BLaER1 treated with 17β-estradiol and CSF1 and Interleukin-3, amounts not matched to agents 10 nM and 100 nM (cell line): ENCODE data around the gene EPHB4.
"Not testable (repeated sequence)": the region's sequence is repeated elsewhere in the genome, so short reads cannot be mapped to it uniquely, and the experiment has no call there.

Experiments used
- H3K27ac ChIP-seq, 11 experiments: shearing (Covaris generic); formaldehyde crosslinking; 2 replicates each; pipeline ENCODE4 v1.8.1; 2022
- H3K27me3 ChIP-seq, 11 experiments: shearing (Covaris generic); formaldehyde crosslinking; 2 replicates each; pipeline ENCODE4 v1.8.1; 2022
- H3K36me3 ChIP-seq, 11 experiments: shearing (Covaris generic); formaldehyde crosslinking; 2 replicates each; pipeline ENCODE4 v1.8.1; 2022
- H3K4me1 ChIP-seq, 10 experiments: shearing (Covaris generic); formaldehyde crosslinking; 2 replicates each; pipeline ENCODE4 v1.8.1; 2022
- H3K4me2 ChIP-seq, 11 experiments: shearing (Covaris generic); formaldehyde crosslinking; 2 replicates each; pipeline ENCODE4 v1.8.1; 2022
- H3K4me3 ChIP-seq, 10 experiments: shearing (Covaris generic); formaldehyde crosslinking; 2 replicates each; pipeline ENCODE4 v1.8.1; 2022
- H3K9ac ChIP-seq, 11 experiments: shearing (Covaris generic); formaldehyde crosslinking; 2 replicates each; pipeline ENCODE4 v1.8.1; 2022
- H3K9me3 ChIP-seq, 11 experiments: shearing (Covaris generic); formaldehyde crosslinking; replicated peaks in 1 of 11; 2 replicates each; pipeline ENCODE4 v1.8.1; 2022
- H4K20me1 ChIP-seq, 11 experiments: shearing (Covaris generic); formaldehyde crosslinking; 2 replicates each; pipeline ENCODE4 v1.8.1; 2022
- Cebpa-rat ChIP-seq, 11 experiments: shearing (Covaris generic); IDR thresholded peaks; 2 replicates each; pipeline ENCODE4 v1.8.1; 2022

The EPHB4 gene

DNA sequence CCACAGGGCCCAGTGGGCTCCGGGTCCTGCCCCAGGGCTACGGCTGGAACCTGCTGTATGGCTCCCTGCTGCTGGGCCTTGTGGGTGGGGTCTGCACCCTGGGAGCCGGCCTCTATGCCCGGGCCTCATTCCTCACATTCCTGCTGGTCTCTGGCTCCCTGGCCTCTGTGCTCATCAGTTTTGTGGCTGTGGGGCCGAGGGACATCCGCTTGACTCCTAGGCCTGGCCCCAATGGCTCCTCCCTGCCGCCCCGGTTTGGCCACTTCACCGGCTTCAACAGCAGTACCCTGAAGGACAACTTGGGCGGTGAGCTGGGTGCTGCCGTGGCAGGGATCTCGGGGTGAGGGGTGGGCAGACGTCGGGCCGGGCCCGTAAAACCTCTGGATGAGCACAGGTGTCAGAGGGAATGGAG, 29.6 kb upstream of the EPHB4 start:
- peaks cover 24 to 48% (median 36%) of the 10 kb centered on the region in 10 experiments for H3K4me1 ChIP-seq
- H3K27me3 ChIP-seq = no peaks in the 10 kb centered on the region
- peak overlapping the region in 6 of 11 experiments; percentile 0 to 38 (median 22); a peak in 4 of 22 replicates for H3K9ac ChIP-seq
- peaks cover 34 to 81% (median 72%) of the 10 kb centered on the region in 11 experiments for H3K36me3 ChIP-seq
- H3K4me2 ChIP-seq = 0 out of 22 replicates have a peak overlapping the region, but pooled peaks of 1 of the 11 experiments have one; percentile 6
- H3K9me3 ChIP-seq = no peaks in the 10 kb centered on the region
- H3K4me3 ChIP-seq = no peak overlapping the region
- no peak overlapping the region for H3K27ac ChIP-seq
- peaks cover 52 to 91% (median 87%) of the 10 kb centered on the region in 11 experiments for H4K20me1 ChIP-seq
- no peak for TF ChIP-seq Cebpa-rat (IDR thresholded peaks at IDR 0.05)

DNA sequence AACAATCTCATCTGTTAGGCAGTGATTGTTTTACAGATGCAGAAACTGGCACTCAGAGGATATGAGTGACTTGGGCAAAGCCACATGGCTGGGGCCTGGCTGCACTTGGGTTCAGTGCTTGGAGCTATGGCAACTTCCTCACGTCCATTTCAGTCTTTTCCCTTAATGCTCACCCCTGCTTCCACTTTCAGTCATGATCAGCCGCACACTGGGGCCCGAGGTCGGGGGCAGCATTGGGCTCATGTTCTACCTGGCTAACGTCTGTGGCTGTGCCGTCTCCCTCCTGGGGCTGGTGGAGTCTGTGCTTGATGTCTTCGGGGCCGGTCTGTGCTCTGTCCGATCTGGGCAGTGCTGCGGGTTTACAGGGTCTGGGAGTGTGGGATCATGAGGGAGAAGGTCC, 28.2 kb upstream of the EPHB4 start:
- H3K9ac ChIP-seq = peak overlapping the region in 7 of 11 experiments; percentile 10 to 84 (median 31); a peak in 4 of 22 replicates
- peaks cover 52 to 78% (median 74%) of the 10 kb centered on the region in 11 experiments for H4K20me1 ChIP-seq
- no peak for TF ChIP-seq Cebpa-rat (IDR thresholded peaks at IDR 0.05)
- H3K9me3 ChIP-seq = no peaks in the 10 kb centered on the region
- no peak overlapping the region for H3K4me3 ChIP-seq
- H3K36me3 ChIP-seq = peaks cover 20 to 67% (median 59%) of the 10 kb centered on the region in 11 experiments
- H3K27me3 ChIP-seq = no peaks in the 10 kb centered on the region
- H3K4me2 ChIP-seq = peak overlapping the region in 8 of 11 experiments; percentile 35 to 100 (median 96); a peak in 13 of 22 replicates
- H3K4me1 ChIP-seq = peaks cover 16 to 39% (median 37%) of the 10 kb centered on the region in 10 experiments
- no peak overlapping the region for H3K27ac ChIP-seq

DNA sequence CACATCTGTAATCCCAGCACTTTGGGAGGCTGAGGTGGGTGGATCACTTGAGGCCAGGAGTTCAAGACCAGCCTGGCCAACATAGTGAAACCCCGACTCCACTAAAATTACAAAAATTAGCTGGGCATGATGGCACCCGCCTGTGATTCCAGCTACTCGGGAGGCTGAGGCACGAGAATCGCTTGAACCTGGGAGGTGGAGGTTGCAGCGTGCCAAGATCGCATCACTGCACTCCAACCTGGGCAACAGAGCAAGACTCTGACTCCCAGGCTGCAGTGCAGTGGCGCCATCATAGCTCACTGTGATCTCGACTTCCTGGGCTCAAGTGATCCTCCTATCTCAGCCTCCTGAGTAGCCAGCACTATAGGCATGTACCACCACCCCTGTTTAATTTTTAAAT, 27.6 kb upstream of the EPHB4 start:
- peaks cover 49 to 72% (median 68%) of the 10 kb centered on the region in 11 experiments for H4K20me1 ChIP-seq
- H3K9ac ChIP-seq = peak overlapping the region in 7 of 11 experiments; percentile 10 to 84 (median 50); a peak in 7 of 22 replicates
- not testable (repeated sequence) for H3K9me3 ChIP-seq, H3K27me3 ChIP-seq, H3K4me3 ChIP-seq, H3K27ac ChIP-seq
- H3K36me3 ChIP-seq = peaks cover 14 to 61% (median 52%) of the 10 kb centered on the region in 11 experiments
- peak overlapping the region in 9 of 11 experiments; percentile 35 to 100 (median 97); a peak in 15 of 22 replicates for H3K4me2 ChIP-seq
- H3K4me1 ChIP-seq = peaks cover 15 to 37% (median 33%) of the 10 kb centered on the region in 10 experiments

DNA sequence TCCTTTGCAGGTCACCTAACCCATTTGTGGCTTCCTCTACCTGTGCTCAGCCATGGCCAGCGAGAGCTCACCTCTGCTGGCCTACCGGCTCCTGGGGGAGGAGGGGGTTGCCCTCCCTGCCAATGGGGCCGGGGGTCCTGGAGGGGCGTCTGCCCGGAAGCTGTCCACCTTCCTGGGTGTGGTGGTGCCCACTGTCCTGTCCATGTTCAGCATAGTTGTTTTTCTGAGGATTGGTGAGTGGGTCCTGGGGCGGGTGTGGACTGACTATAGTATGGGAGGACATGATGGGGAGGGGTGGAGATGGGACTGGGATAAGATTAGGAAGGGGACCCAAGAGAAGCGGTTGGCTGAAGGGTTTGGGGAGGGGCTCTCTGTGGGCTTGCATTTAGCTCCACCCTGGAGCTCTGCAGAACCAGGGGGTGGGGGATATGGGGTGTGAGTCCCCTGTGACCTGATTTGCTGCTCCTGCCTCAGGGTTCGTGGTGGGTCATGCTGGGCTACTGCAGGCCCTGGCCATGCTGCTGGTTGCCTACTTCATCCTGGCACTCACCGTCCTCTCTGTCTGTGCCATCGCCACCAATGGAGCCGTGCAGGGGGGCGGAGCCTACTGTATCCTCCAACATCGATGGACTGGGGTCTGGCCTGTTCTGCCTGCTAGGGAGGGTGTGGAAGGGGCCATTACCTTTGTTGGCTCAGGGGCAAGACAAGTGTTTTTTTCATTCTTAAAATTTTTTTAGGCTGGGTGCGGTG, 27.0 kb upstream of the EPHB4 start:
- no peak for TF ChIP-seq Cebpa-rat (IDR thresholded peaks at IDR 0.05)
- Histone ChIP-seq H3K4me1 (peaks cover 15 to 42% (median 34%) of the 10 kb centered on the region in 10 experiments), H4K20me1 (peaks cover 43 to 66% (median 62%) of the 10 kb centered on the region in 11 experiments), H3K4me3 (peak overlapping the region; percentile 68 to 95 (median 83); a peak in 19 of 20 replicates), H3K36me3 (peaks cover 14 to 55% (median 47%) of the 10 kb centered on the region in 11 experiments; a peak in 21 of 22 replicates), H3K9me3 (no peaks in the 10 kb centered on the region), H3K4me2 (peak overlapping the region; percentile 85 to 100 (median 97)), H3K27me3 (no peaks in the 10 kb centered on the region), H3K9ac (peak overlapping the region; percentile 57 to 86 (median 82); a peak in 20 of 22 replicates), H3K27ac (peak overlapping the region in 7 of 11 experiments; percentile 10 to 86 (median 33); a peak in 6 of 22 replicates)

DNA sequence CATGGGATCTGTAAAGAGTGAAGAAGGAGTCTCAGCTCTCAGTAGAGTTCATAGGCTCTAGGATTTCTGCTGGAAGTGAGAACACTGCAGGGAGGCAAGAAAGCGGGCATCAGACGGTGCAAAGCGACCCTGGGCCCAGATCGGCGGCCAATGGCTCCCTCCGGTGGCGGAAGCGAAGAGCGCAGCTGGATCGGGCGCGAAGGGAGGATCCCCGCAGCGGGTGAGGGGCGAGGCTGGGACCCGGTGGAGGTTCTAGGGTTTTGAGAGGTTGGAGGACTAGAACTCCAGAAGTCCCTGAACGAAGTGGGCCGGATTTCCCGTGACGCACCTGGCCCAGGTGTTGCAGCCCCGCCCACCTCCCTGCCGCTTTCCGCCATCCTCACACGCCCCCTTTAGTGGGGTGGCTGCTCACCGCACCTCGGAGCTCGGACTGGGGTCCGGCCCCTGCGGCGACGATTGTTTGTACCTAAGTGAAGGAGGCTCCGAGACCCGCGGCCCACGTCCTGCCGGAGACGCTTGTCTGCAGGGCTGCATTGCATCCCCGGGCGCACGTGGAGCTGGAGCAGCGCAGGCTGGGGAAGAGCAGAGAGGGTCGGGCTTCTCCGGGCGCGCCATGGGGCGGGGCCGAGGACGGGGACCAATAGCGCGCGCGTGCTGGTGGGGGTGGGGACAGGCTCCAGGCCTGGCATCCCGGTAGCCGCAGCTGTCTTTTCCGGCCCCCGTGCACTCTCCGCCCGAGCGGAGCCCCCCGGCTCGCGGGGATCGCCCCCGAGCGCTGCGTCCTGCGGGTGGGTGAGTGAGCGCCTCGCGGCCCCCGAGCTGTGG, 24.9 kb upstream of the EPHB4 start, which contains the start of gene SLC12A9:
SLC12A9 (plus strand) TSS at position 666 of the 825 bp plus-strand sequence. CDS start 1,485 bp downstream, outside the sequence.
- TF ChIP-seq Cebpa-rat (IDR thresholded peaks at IDR 0.05) = no peak
- H4K20me1 ChIP-seq = peaks cover 31 to 46% (median 41%) of the 10 kb centered on the region in 11 experiments
- peaks cover 10 to 34% (median 29%) of the 10 kb centered on the region in 11 experiments; a peak in 21 of 22 replicates for H3K36me3 ChIP-seq
- peak within 1 kb of the TSS; percentile 57 to 86 (median 82) for H3K9ac ChIP-seq
- peaks cover 15 to 42% (median 34%) of the 10 kb centered on the region in 10 experiments for H3K4me1 ChIP-seq
- no peaks in the 10 kb centered on the region for H3K27me3 ChIP-seq
- H3K27ac ChIP-seq = peak within 1 kb of the TSS; percentile 5 to 86 (median 79); a peak in 21 of 22 replicates
- H3K4me2 ChIP-seq = peak within 1 kb of the TSS; percentile 85 to 100 (median 97)
- H3K4me3 ChIP-seq = peak within 1 kb of the TSS; percentile 68 to 95 (median 83)
- H3K9me3 ChIP-seq = no peaks in the 10 kb centered on the region

DNA sequence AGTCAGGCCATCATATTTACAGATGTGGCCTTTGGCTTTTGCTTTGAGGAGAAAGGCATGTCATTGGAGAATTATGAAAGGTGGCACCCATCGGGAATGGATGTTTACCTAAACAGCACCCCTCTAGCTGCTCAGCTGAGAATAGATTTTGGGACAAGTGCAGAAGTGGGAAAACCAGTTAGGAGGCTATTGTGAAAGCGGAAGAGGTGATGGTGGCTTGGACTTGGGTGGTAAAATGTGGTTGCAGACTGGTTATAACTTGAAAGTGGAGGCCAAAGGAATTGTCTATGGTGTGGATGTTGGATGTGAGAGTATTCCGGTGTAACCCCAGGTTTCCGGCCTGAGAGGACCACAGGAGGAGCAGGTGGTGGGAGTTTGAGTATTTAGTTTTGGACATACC, 20.0 kb upstream of the EPHB4 start:
- Histone ChIP-seq H3K4me1 (peaks cover 0 to 21% (median 10%) of the 10 kb centered on the region in 10 experiments; a peak in 16 of 20 replicates), H3K4me2 (no peak overlapping the region), H3K9ac (no peak overlapping the region), H3K4me3 (no peak overlapping the region), H4K20me1 (no peaks in the 10 kb centered on the region), H3K36me3 (no peaks in the 10 kb centered on the region), H3K27ac (no peak overlapping the region), H3K9me3 (no peaks in the 10 kb centered on the region), H3K27me3 (no peaks in the 10 kb centered on the region)
- no peak for TF ChIP-seq Cebpa-rat (IDR thresholded peaks at IDR 0.05)

DNA sequence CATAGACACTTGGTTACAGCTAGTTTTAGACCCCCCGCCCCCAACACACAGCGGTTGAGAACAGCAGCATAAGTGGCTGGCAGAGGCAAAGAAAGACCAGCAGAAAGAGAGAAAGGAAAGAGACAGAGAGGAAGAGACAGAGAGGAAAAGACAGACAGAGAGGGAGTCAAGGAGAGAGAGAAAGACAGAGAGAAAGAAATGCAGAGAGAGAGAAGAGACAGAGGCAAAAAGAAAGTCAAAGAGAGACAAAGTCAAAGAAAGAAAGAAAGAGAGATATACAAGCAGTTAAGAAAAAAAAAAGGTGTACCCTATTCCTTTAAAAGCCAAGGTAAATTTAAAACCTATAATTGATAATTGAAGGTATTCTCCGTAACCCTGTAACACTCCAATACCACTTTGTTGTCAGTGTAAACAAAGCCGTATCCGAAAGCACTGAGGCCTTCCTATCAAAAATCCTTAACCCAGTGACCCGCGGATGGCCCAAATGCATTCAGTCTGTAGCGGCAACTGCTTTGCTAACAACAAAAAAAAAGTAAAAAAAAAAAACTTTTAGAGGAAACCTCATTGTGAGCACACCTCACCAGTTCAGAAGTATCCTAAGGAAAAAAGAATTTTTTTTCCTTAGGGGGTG, 13.3 kb upstream of the EPHB4 start:
- no peaks in the 10 kb centered on the region for H3K9me3 ChIP-seq
- H4K20me1 ChIP-seq = no peaks in the 10 kb centered on the region
- H3K36me3 ChIP-seq = no peaks in the 10 kb centered on the region
- TF ChIP-seq Cebpa-rat (IDR thresholded peaks at IDR 0.05) = no peak
- H3K4me3 ChIP-seq = no peak overlapping the region
- H3K9ac ChIP-seq = peak overlapping the region in 2 of 11 experiments; percentile 5 to 39; a peak in 1 of 22 replicates
- H3K4me1 ChIP-seq = peaks cover 19 to 37% (median 27%) of the 10 kb centered on the region in 10 experiments
- H3K27me3 ChIP-seq = no peaks in the 10 kb centered on the region
- H3K27ac ChIP-seq = peak overlapping the region in 1 of 11 experiments; percentile 10; a peak in 1 of 22 replicates
- no peak overlapping the region for H3K4me2 ChIP-seq

DNA sequence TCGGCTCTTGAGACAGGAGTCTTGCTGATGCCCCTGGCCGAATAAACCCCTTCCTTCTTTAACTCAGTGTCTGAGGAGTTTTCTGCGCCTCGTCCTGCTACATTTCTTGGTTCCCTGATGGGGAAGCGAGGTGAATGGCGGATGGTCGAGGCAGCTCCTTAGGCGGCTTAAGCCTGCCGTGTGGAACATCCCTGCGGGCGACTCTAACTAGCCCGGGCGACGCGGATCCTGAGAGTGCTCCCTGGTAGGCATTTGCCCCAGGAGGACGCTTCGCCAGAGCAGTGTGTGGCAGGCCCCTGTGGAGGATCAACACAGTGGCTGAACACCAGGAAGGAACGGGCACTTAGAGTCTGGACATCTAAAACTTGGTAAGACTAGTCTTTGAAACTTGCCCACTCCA, 12.0 kb upstream of the EPHB4 start:
- Histone ChIP-seq H3K27ac (no peak overlapping the region), H3K9ac (0 out of 22 replicates have a peak overlapping the region, but pooled peaks of 5 of the 11 experiments have one; percentile 0 to 31 (median 17))

More for the DNA sequence above, 12.0 kb upstream of the EPHB4 start:
- no peaks in the 10 kb centered on the region for H3K36me3 ChIP-seq
- H3K27me3 ChIP-seq = no peaks in the 10 kb centered on the region
- TF ChIP-seq Cebpa-rat (IDR thresholded peaks at IDR 0.05) = no peak
- peaks cover 17 to 43% (median 26%) of the 10 kb centered on the region in 10 experiments for H3K4me1 ChIP-seq
- no peaks in the 10 kb centered on the region for H3K9me3 ChIP-seq
- no peak overlapping the region for H3K4me3 ChIP-seq
- no peaks in the 10 kb centered on the region for H4K20me1 ChIP-seq
- no peak overlapping the region for H3K4me2 ChIP-seq
